ENCODE data around the gene VDAC2. TPM values are rescaled to one million over a fixed set of nuclear protein-coding genes. Genes with fewer than 3 reads are reported as not detected.

VDAC2 gene, protein sequence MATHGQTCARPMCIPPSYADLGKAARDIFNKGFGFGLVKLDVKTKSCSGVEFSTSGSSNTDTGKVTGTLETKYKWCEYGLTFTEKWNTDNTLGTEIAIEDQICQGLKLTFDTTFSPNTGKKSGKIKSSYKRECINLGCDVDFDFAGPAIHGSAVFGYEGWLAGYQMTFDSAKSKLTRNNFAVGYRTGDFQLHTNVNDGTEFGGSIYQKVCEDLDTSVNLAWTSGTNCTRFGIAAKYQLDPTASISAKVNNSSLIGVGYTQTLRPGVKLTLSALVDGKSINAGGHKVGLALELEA
- total RNA-seq (2021) (283 to 284 TPM (median 283 TPM) in 3 replicates), Bru-seq, nascent RNA (percentile 96 among the genes with signal in this experiment)
- long read RNA-seq, experiment 1, transcript VDAC2-203 (10 exons, 1,557 nt): major isoform, 701 of 805 reads
- long read RNA-seq, experiment 1, partial matches to known transcripts: 43 of 805 reads
- long read RNA-seq, experiment 1, other reads (novel, unspliced or antisense): 59 of 805 reads
- long read RNA-seq, experiment 2, transcript VDAC2-203 (10 exons, 1,557 nt): major isoform, 344 of 485 reads
- long read RNA-seq, experiment 2, partial matches to known transcripts: 59 of 485 reads
- long read RNA-seq, experiment 2, other reads (novel, unspliced or antisense): 78 of 485 reads
- long read RNA-seq, experiment 3, transcript VDAC2-203 (10 exons, 1,557 nt): major isoform, 1,005 of 1,208 reads
- long read RNA-seq, experiment 3, partial matches to known transcripts: 135 of 1,208 reads
- long read RNA-seq, experiment 3, other reads (novel, unspliced or antisense): 66 of 1,208 reads

GRCh38 chr10:75210282-75211006 is at the start of gene VDAC2:
Gene VDAC2, plus strand, starts transcription at chr10:75210796. Its CDS starts 363 bp downstream, at chr10:75211159.
- Mint-ChIP-seq H3K4me3 (peak within 1 kb of the TSS; percentile 97), H3K9me3 (no peaks in the 10 kb centered on the region), H3K27ac (peak within 1 kb of the TSS; percentile 98), H3K27me3 (ENCODE audit: low read depth) (no peaks in the 10 kb centered on the region), H3K36me3 (peaks cover 39% of the 10 kb centered on the region), H3K4me1 (peaks cover 42% of the 10 kb centered on the region)
- ChIA-PET CTCF (interaction anchor here (0.5 to 4.2 kb wide), 10 partner anchors 11 to 99 kb away, joined by 3 to 39 read pairs (median 8); partner anchors contain the start of genes COMTD1 and SAMD8), POLR2A (interaction anchor here (0.6 to 3.2 kb wide), 9 partner anchors 9 to 1290 kb away, joined by 3 to 19 read pairs (median 6); partner anchors contain the start of genes COMTD1 and SAMD8)
- DNase-seq (ENCODE audit: low spot score): peak; percentile 83
- peak; percentile 80 for ATAC-seq
- TF ChIP-seq TEAD4 (CRISPR knock-in tag; IDR thresholded peaks at IDR 0.05) (0 out of 2 replicates have a peak, but pooled peaks have one; percentile 45), USF1 (CRISPR knock-in tag; IDR thresholded peaks at IDR 0.05) (peak; percentile 28; the same call in 1 of the 2 replicates), RELA (CRISPR knock-in tag; IDR thresholded peaks at IDR 0.05; ENCODE audit: borderline replicate concordance) (peak; percentile 16; the same call in 1 of the 2 replicates), SP1 (CRISPR knock-in tag; conservative IDR thresholded peaks at IDR 0.05) (peak; percentile 98), NFE2L1 (CRISPR knock-in tag; IDR thresholded peaks at IDR 0.05) (peak; percentile 13; the same call in 1 of the 2 replicates), FOXK1 (CRISPR knock-in tag; IDR thresholded peaks at IDR 0.05) (peak; percentile 49), ZNF232 (CRISPR knock-in tag; IDR thresholded peaks at IDR 0.05) (peak; percentile 69; the same call in 1 of the 2 replicates), FOXP1 (CRISPR knock-in tag; IDR thresholded peaks at IDR 0.05; ENCODE audit: borderline replicate concordance) (peak; percentile 61; the same call in 1 of the 2 replicates), MAX (CRISPR knock-in tag; IDR thresholded peaks at IDR 0.05) (peak; percentile 85; the same call in 1 of the 2 replicates), KAT7 (CRISPR knock-in tag; IDR thresholded peaks at IDR 0.05; ENCODE audit: borderline replicate concordance) (peak; percentile 67; the same call in 1 of the 2 replicates), ZBTB43 (CRISPR knock-in tag; IDR thresholded peaks at IDR 0.05) (peak; percentile 70; the same call in 1 of the 2 replicates), GABPB1 (CRISPR knock-in tag; IDR thresholded peaks at IDR 0.05) (peak; percentile 49), HMGXB4 (CRISPR knock-in tag; IDR thresholded peaks at IDR 0.05) (peak; percentile 87), GTF2I (CRISPR knock-in tag; conservative IDR thresholded peaks at IDR 0.05) (no peak), CREM (CRISPR knock-in tag; IDR thresholded peaks at IDR 0.05) (peak; percentile 17; the same call in 1 of the 2 replicates), ZNF138 (CRISPR knock-in tag; conservative IDR thresholded peaks at IDR 0.05) (no peak), MYBL2 (CRISPR knock-in tag; IDR thresholded peaks at IDR 0.05) (peak; percentile 86), ZNF416 (CRISPR knock-in tag; IDR thresholded peaks at IDR 0.05) (0 out of 2 replicates have a peak, but pooled peaks have one; percentile 42), ESRRA (CRISPR knock-in tag; IDR thresholded peaks at IDR 0.05; ENCODE audit: borderline replicate concordance) (peak; percentile 52), USF2 (CRISPR knock-in tag; IDR thresholded peaks at IDR 0.05) (no peak; the same call in 1 of the 2 replicates)
- TF ChIP-seq, protein P1, sequence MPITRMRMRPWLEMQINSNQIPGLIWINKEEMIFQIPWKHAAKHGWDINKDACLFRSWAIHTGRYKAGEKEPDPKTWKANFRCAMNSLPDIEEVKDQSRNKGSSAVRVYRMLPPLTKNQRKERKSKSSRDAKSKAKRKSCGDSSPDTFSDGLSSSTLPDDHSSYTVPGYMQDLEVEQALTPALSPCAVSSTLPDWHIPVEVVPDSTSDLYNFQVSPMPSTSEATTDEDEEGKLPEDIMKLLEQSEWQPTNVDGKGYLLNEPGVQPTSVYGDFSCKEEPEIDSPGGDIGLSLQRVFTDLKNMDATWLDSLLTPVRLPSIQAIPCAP (CRISPR knock-in tag; IDR thresholded peaks at IDR 0.05): no peak
